VCaP (cell line): Measurements from ENCODE around the gene PIK3R5.
A peak's percentile ranks its signal among the peaks of the same experiment; 100 is the strongest.

Source experiments
- H3K27ac ChIP-seq: fragments of 450-650 bp; 2 replicates; pipeline ENCODE4 v1.5.1; 2017
- TF ChIP-seq, protein P1 (sequence below): fragments of 450-650 bp; conservative IDR thresholded peaks from 2 replicates; pipeline ENCODE4 v1.5.1; 2017; ENCODE audit warnings: mild to moderate bottlenecking, moderate library complexity

Gene PIK3R5

DNA sequence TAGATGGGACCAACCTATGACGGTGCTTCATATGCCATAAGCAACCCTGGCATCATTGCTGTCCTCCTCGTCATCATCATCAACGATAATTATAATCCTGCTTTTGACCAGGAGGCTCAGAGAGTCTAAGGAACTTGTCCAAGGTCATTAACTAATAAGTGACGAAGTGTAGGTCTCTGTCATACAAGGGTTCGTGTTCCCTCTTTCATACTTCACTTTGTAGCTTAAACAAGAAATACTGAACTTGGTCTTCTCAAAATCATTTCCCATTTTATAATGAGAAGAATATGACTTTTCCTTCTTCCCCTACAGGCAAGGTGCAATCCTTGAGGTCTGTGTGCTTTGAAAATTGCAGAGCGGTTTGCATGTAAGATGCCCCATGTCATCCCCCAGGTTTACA lies 66.9 kb downstream of the PIK3R5 start:
- H3K27ac ChIP-seq: no peak overlapping the region
- TF ChIP-seq, protein P1, sequence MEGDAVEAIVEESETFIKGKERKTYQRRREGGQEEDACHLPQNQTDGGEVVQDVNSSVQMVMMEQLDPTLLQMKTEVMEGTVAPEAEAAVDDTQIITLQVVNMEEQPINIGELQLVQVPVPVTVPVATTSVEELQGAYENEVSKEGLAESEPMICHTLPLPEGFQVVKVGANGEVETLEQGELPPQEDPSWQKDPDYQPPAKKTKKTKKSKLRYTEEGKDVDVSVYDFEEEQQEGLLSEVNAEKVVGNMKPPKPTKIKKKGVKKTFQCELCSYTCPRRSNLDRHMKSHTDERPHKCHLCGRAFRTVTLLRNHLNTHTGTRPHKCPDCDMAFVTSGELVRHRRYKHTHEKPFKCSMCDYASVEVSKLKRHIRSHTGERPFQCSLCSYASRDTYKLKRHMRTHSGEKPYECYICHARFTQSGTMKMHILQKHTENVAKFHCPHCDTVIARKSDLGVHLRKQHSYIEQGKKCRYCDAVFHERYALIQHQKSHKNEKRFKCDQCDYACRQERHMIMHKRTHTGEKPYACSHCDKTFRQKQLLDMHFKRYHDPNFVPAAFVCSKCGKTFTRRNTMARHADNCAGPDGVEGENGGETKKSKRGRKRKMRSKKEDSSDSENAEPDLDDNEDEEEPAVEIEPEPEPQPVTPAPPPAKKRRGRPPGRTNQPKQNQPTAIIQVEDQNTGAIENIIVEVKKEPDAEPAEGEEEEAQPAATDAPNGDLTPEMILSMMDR: no peak

DNA sequence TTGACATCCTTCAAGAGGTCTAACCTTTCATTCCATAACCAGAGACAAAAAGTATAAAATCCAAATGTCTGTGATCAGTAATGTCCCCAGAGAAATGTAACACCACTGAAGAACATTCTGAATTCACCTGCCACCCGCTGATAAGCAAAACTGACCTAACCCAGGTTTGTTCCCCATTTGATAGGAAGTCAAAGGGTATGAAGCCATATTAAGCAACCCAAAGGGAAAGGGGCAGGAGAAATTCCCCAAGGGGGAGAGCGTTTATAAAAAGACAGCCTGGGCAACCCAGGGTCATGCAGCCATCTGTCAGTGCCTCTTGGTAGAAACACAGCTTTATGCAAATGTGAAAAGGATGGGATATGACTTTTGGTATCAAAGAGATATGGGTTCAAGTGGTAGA lies 67.4 kb downstream of the PIK3R5 start:
- no peak overlapping the region for H3K27ac ChIP-seq
- TF ChIP-seq, protein P1: no peak

DNA sequence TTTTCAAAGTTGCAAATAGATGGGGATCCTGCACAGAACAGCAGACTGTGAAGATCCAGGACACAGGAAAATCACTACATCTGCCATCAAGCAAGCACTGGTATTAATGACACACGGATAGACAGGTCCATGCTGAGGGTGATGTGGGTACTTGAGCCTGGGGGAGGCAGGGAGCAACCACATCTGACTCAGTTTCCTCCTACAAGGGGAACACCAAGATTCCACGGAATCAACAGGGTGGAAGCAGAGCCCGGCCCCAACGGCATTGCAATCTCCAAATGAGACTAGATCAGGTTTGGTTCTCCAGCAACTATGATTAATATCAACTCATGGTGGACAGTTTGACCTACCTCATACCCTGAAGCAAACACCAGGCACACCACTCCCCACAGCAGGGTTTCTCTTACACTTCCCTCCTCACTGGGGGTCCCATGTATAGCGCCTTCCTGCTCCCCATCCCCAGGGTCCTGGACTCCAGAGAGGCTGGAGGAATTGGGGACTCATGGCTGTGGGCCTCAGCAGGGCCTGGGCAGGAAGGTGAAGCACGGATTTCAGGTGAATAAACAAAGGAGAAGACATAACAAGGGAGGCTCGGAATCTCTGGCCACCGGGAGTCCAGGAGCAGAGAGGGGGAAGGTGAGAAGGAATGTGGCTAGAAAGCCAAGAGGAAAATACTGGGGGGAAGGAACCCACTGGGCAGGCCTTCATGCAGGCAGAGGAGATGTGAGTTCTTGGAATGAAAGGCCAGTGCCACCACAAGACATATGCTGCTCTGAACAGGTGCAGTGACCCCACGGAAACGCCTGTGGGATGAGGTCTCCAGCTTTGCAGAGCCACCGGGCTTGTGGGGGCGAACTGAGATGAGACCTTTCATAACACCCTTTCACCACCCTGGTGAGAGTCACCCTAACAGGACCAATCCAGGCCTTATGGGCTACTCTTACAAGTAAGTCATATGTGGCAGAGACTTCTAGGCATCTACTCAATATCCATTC lies 68.6 kb downstream of the PIK3R5 start:
- TF ChIP-seq, protein P1: no peak

DNA sequence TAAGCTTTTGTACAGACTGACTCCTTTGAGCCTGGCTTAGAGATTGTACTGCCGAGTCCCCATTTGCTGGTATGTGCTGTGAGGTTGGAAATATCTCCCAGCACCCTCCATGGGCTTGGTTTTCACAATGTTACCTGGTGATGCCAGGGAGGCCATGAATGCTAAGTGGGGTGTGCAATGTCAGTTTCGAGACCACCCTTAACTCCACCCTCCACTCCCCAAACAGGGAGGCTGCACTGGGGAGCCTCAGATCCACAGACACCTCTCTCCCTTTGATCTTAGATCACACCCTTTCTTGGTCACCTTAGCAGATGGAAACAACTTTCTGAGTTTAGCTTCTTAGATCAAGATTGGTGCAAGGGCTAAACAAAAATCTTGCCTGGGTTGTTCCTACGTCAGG lies 69.4 kb downstream of the PIK3R5 start:
- TF ChIP-seq, protein P1: no peak
- no peak overlapping the region for H3K27ac ChIP-seq

More for the DNA sequence above, 68.6 kb downstream of the PIK3R5 start:
- H3K27ac ChIP-seq: no peak overlapping the region

DNA sequence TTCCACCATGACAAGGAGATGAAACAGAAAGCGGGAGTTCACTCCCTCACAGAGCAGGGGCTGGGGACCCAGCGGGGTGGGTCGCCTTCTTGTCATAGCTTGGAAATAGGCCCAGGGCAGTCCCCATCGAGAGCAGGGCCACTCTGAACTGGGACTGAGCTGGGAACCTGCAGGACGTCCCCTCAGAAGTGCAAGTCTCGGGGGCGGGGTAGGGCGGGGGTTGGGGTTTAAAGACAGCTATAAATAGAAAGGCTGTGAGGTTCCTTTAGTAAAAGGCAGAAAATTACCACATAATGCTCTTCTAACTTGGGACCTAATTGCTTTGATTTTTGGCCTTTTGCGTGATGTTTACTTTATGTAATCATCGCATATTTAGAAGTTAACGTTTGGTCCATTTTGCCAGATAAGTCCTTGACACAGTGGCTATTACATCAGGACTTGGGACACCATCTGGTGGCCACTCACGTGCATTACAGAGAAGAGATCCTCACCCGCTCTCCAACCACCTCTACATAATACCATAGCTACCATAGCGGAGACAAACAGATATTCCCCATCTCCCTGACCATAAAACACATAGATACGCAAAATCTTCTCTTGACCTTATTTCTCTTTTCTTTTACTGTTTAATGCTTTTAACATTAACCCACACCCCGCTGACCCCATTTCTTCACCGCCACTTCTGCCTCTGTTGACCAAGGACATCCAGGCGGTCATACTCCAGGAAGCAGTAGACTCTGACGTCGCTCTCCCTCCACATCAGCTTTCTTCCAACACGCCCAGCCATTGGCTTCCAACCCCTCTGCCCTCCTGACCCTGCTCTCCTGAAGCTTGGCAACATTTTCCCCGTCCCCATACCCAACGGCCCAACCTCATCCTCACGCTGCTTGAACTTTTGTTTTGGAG lies 70.6 kb downstream of the PIK3R5 start:
- no peak overlapping the region for H3K27ac ChIP-seq
- TF ChIP-seq, protein P1: peak; percentile 88

DNA sequence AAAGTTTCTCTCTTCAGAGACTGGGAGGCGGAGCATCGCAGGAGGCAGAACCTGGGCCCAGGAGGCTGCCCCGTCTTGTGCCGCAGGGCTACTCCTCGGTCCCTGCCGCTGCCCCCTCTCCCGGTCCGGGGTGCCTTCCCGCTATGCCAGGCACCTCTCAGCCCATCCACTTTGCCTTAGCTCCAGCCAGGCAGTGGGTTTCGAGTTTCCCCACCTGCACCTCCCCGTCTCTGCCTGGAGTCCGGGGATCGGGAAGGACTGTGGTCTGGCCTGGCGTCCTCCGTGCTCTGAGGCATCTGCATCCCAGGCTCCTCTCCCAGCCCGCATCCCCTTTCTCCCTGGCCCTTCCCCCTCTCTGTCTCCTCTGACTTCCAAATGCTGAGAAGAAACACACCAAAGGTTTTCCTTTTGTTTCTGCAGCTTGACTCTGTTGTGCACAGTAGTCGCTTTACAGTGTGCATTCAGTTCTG lies 71.3 kb downstream of the PIK3R5 start:
- no peak overlapping the region for H3K27ac ChIP-seq
- TF ChIP-seq, protein P1: no peak
